PC-3 (cell line): ENCODE measurements around the gene ASTN2. TPM values are rescaled to one million over a fixed set of nuclear protein-coding genes. Genes with fewer than 3 reads are reported as not detected.

Source experiments
- ATAC-seq: fragments of 200-7000 bp; cut with Tn5 transposase; 2 replicates; pipeline ENCODE4 v1.9.1; 2020; ENCODE audit warnings: mild to moderate bottlenecking, moderate library complexity
- BruUV-seq: library from RNA; stranded (reverse); fragments of 400-500 nt; replicated peaks from 2 replicates; lab custom pipeline; 2021; lab: Mats Ljungman, UMichigan
- CTCF ChIA-PET: fragments of 300-600 bp; sonication (Branson Sonifier 250); formaldehyde crosslinking; loops from one replicate; lab custom pipeline; 2022; ENCODE audit warnings: antibody characterized with exemption; lab: Charles Lee
- POLR2A ChIA-PET: fragments of 300-600 bp; sonication (Branson Sonifier 250); formaldehyde crosslinking; loops from one replicate; lab custom pipeline; 2022; ENCODE audit warnings: antibody characterized with exemption; ENCODE audit not compliant: unreplicated experiment; lab: Charles Lee
- DNase-seq: peaks from one replicate; pipeline ENCODE4 v3.0.0-alpha.2; 2015
- H2AFZ ChIP-seq: fragments of 300-600 bp; sonication (generic); 2 replicates; pipeline ENCODE4 v1.6.0; 2016; ENCODE audit warnings: antibody characterized with exemption, low read length
- H3F3A ChIP-seq: fragments of 300-600 bp; sonication (generic); one replicate; pipeline ENCODE4 v1.6.0; 2017; ENCODE audit warnings: antibody characterized with exemption, low read length, control low read depth, mild to moderate bottlenecking; ENCODE audit not compliant: unreplicated experiment
- H3K27ac ChIP-seq: fragments of 300-600 bp; sonication (generic); 2 replicates; pipeline ENCODE4 v1.5.1; 2016; ENCODE audit warnings: mild to moderate bottlenecking, low read length
- H3K27me3 ChIP-seq: fragments of 300-600 bp; sonication (generic); 2 replicates; pipeline ENCODE4 v1.6.1; 2016; ENCODE audit warnings: low read length, mixed read lengths
- H3K36me3 ChIP-seq: fragments of 300-600 bp; sonication (generic); 2 replicates; pipeline ENCODE4 v1.6.1; 2016; ENCODE audit warnings: low read depth, mixed run types, low read length, mixed read lengths
- H3K4me1 ChIP-seq: fragments of 300-600 bp; sonication (generic); 2 replicates; pipeline ENCODE4 v1.5.1; 2016; ENCODE audit warnings: low read length; ENCODE audit not compliant: insufficient read depth
- H3K4me2 ChIP-seq: fragments of 300-600 bp; sonication (generic); 2 replicates; pipeline ENCODE4 v1.6.0; 2016; ENCODE audit warnings: low read length
- H3K4me3 ChIP-seq: fragments of 300-600 bp; sonication (generic); 2 replicates; pipeline ENCODE4 v1.5.1; 2016; ENCODE audit warnings: mild to moderate bottlenecking, low read length, mixed read lengths
- H3K79me2 ChIP-seq: fragments of 300-600 bp; sonication (generic); 2 replicates; pipeline ENCODE4 v1.6.1; 2017; ENCODE audit warnings: low read length, mixed read lengths
- H3K9ac ChIP-seq: fragments of 300-600 bp; sonication (generic); 2 replicates; pipeline ENCODE4 v1.6.0; 2016; ENCODE audit warnings: mild to moderate bottlenecking, low read length
- H3K9me2 ChIP-seq: fragments of 300-600 bp; sonication (generic); replicated peaks from 2 replicates; pipeline ENCODE4 v1.6.1; 2016; ENCODE audit warnings: mixed run types, low read length, mixed read lengths
- H3K9me3 ChIP-seq: fragments of 300-600 bp; sonication (generic); 2 replicates; pipeline ENCODE4 v1.6.1; 2016; ENCODE audit warnings: low read length, mixed read lengths
- H4K20me1 ChIP-seq: fragments of 300-600 bp; sonication (generic); 2 replicates; pipeline ENCODE4 v1.6.1; 2016; ENCODE audit warnings: low read length, mixed read lengths
- CTCF ChIP-seq: fragments of 300-600 bp; sonication (generic); conservative IDR thresholded peaks from 2 replicates; pipeline ENCODE4 v1.5.1; 2017; ENCODE audit warnings: antibody characterized with exemption, low read depth, mild to moderate bottlenecking, low read length
- EZH2 ChIP-seq: fragments of 300-600 bp; sonication (generic); IDR thresholded peaks from one replicate; pipeline ENCODE4 v1.6.1; 2017; ENCODE audit warnings: antibody characterized with exemption, mild to moderate bottlenecking, low read length; ENCODE audit not compliant: unreplicated experiment
- EZH2phosphoT487 ChIP-seq: fragments of 300-600 bp; sonication (generic); IDR thresholded peaks from 2 replicates; pipeline ENCODE4 v1.6.1; 2018; ENCODE audit warnings: mild to moderate bottlenecking, antibody characterized with exemption, low read length, borderline replicate concordance
- intact Hi-C: fragments of 100-400 bp; cut with micrococcal nuclease; formaldehyde crosslinking; loops from 2 replicates; pipeline ENCODE4 v1.9.0; 2023
- total RNA-seq: library from RNA; depleted of rRNA; stranded (reverse); fragments of >200 nt; gene quantifications from 2 replicates; pipeline ENCODE4 v1.2.3, GENCODE V29; 2014

ASTN2 gene
- total RNA-seq, 1 experiment from 2014 or later, result 3.5 TPM

DNA sequence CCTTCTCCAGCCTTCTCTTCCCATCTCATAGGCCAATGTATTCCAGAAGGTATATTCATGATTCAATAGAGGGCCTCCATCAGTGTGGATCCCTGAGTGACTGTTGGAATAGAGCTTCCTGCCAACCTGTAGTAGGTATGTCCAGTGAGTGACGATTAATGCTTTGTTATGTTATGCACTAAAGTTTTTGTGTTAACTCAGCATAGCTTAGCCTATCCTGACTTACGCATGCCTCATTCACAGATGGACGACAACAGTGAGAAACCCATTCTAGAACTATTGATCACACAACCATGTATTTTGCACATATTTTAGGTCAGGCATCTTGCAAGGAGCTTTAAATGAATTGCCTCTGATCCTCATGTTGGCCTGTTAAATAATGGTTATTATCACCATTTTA is 953.2 kb downstream of the ASTN2 start:
- Histone ChIP-seq H3F3A (no peaks in the 10 kb centered on the region), H3K27me3 (no peaks in the 10 kb centered on the region), H3K27ac (no peak overlapping the region), H2AFZ (no peak overlapping the region), H3K79me2 (no peaks in the 10 kb centered on the region), H3K4me2 (no peak overlapping the region), H3K4me3 (no peak overlapping the region), H3K9ac (no peak overlapping the region), H3K9me2 (no peaks in the 10 kb centered on the region), H3K36me3 (no peaks in the 10 kb centered on the region), H3K9me3 (no peaks in the 10 kb centered on the region), H4K20me1 (no peaks in the 10 kb centered on the region), H3K4me1 (no peaks in the 10 kb centered on the region)
- no peak for ATAC-seq
- ChIA-PET POLR2A (no interaction called here), CTCF (no interaction called here)
- DNase-seq, result no peak
- no peak for TF ChIP-seq EZH2
- no peak for TF ChIP-seq EZH2phosphoT487
- intact Hi-C loops, result no loop called here
- no TSS peak for BruUV-seq

DNA sequence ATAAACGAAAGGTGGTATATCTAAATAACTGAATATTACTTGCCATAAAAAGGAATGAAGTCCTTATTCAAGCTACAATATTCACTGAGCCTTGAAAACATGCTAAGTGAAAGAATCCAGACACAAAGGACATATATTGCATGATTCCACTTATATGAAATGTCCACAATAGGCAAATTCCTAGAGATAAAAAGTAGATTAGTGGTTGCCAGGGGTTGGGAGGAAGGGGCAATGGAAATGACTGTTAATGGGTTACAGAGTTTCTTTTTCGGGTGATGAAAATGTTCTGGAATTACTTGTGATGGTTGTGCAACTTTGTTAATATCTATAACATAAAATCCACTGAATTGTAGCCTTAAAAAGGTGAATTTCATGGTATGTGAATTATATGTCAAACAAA is 954.8 kb downstream of the ASTN2 start:
- ATAC-seq (no peak), DNase-seq (no peak)
- H2AFZ ChIP-seq, result no peak overlapping the region
- no peaks in the 10 kb centered on the region for H3K9me3 ChIP-seq
- H3K79me2 ChIP-seq, result no peaks in the 10 kb centered on the region
- no peaks in the 10 kb centered on the region for H3K4me1 ChIP-seq
- H3K27ac ChIP-seq, result no peak overlapping the region
- no peak overlapping the region for H3K4me2 ChIP-seq
- CTCF ChIA-PET, result no interaction called here
- no peaks in the 10 kb centered on the region for H3K9me2 ChIP-seq
- no peak overlapping the region for H3K9ac ChIP-seq
- no peaks in the 10 kb centered on the region for H3K27me3 ChIP-seq
- no TSS peak for BruUV-seq
- no peak overlapping the region for H3K4me3 ChIP-seq
- no peak for TF ChIP-seq EZH2
- TF ChIP-seq EZH2phosphoT487, result no peak
- TF ChIP-seq CTCF, result no peak
- POLR2A ChIA-PET, result no interaction called here
- intact Hi-C loops, result no loop called here
- no peaks in the 10 kb centered on the region for H4K20me1 ChIP-seq
- no peaks in the 10 kb centered on the region for H3F3A ChIP-seq
- H3K36me3 ChIP-seq, result no peaks in the 10 kb centered on the region

- TF ChIP-seq CTCF, result no peak
- Histone ChIP-seq H4K20me1 (no peaks in the 10 kb centered on the region), H3K4me1 (no peaks in the 10 kb centered on the region), H3K27ac (no peak overlapping the region), H3K9me2 (no peaks in the 10 kb centered on the region), H3K27me3 (no peaks in the 10 kb centered on the region), H3K4me2 (no peak overlapping the region), H3K9ac (no peak overlapping the region), H3K4me3 (no peak overlapping the region), H3K9me3 (no peaks in the 10 kb centered on the region), H2AFZ (no peak overlapping the region), H3K79me2 (no peaks in the 10 kb centered on the region), H3K36me3 (no peaks in the 10 kb centered on the region), H3F3A (no peaks in the 10 kb centered on the region)
- POLR2A ChIA-PET, result no interaction called here
- intact Hi-C loops, result no loop called here
- DNase-seq, result no peak
- ATAC-seq, result no peak
- CTCF ChIA-PET, result no interaction called here
- no TSS peak for BruUV-seq
Observed at GRCh38 chr9:116459576-116459975, 955.3 kb downstream of the ASTN2 start.
